K562 (cell line): ENCODE results near the gene TSR3. TPM values are rescaled to one million over a fixed set of nuclear protein-coding genes. Genes with fewer than 3 reads are reported as not detected.

Experiments
- BHLHE40 ChIP-seq: IDR thresholded peaks from 2 replicates; pipeline ENCODE4 v1.6.1; 2011; ENCODE audit warnings: low read length, improper control_type of control experiment
- CREB1 ChIP-seq, 2 experiments: sonication (generic) in 1 of 2; formaldehyde crosslinking in 1 of 2; IDR thresholded peaks; 2 replicates each; pipeline versions ENCODE4 v1.6.1 to v1.8.0; 2012 to 2022; ENCODE audit warnings: inconsistent platforms in 1 of 2, mild to moderate bottlenecking in 1 of 2, missing genetic modification reagents in 1 of 2, moderate library complexity in 1 of 2
- CXXC5 ChIP-seq: fragments of 250-450 bp; sonication (Bioruptor Pico); IDR thresholded peaks from 2 replicates; pipeline ENCODE4 v1.8.0; 2022; ENCODE audit warnings: inconsistent platforms, mild to moderate bottlenecking, moderate library complexity
- ETV5 ChIP-seq: sonication (generic); formaldehyde crosslinking; IDR thresholded peaks from 2 replicates; pipeline ENCODE4 v1.4.0; 2020; ENCODE audit warnings: low read depth, mild to moderate bottlenecking, missing genetic modification reagents
- KLF16 ChIP-seq: IDR thresholded peaks from 2 replicates; pipeline ENCODE4 v1.6.1; 2016; ENCODE audit warnings: antibody characterized with exemption
- MAZ ChIP-seq, 2 experiments: fragments of 450-650 bp in 1 of 2; sonication (generic) in 1 of 2; formaldehyde crosslinking; IDR thresholded peaks in 1 of 2; conservative IDR thresholded peaks in 1 of 2; 2 replicates each; pipeline versions ENCODE4 v1.4.0 to v1.5.0; 2020; ENCODE audit warnings: mild to moderate bottlenecking in 1 of 2, missing genetic modification reagents in 1 of 2
- MYC ChIP-seq, 2 experiments: fragments of 250-450 bp in 1 of 2; sonication (Bioruptor Pico) in 1 of 2; IDR thresholded peaks; 2 replicates each; pipeline versions ENCODE4 v1.5.1 to v1.6.1; 2012 to 2021; ENCODE audit warnings: low read depth in 2 of 2, borderline replicate concordance in 1 of 2, improper control_type of control experiment in 1 of 2, low read length in 1 of 2, mild to moderate bottlenecking in 1 of 2, moderate library complexity in 1 of 2
- POLR2B ChIP-seq: fragments of 450-650 bp; IDR thresholded peaks from 2 replicates; pipeline ENCODE4 v1.6.1; 2018; ENCODE audit warnings: low read depth; ENCODE audit not compliant: partially characterized antibody
- POLR2G ChIP-seq: fragments of 200-400 bp; formaldehyde crosslinking; IDR thresholded peaks from 2 replicates; pipeline ENCODE4 v1.6.1; 2017; ENCODE audit warnings: low read depth, mild to moderate bottlenecking, antibody characterized with exemption, low read length, moderate library complexity
- SMAD4 ChIP-seq: fragments of 250-450 bp; sonication (Bioruptor Pico); conservative IDR thresholded peaks from 2 replicates; pipeline ENCODE4 v1.8.0; 2021; ENCODE audit warnings: inconsistent platforms, mild to moderate bottlenecking, moderate library complexity
- STAG1 ChIP-seq: sonication (generic); formaldehyde crosslinking; IDR thresholded peaks from 2 replicates; pipeline ENCODE4 v1.5.0; 2020; ENCODE audit warnings: missing genetic modification reagents, borderline replicate concordance
- TBP ChIP-seq: optimal IDR thresholded peaks from 2 replicates; pipeline ENCODE3; 2011; ENCODE audit warnings: low read depth, low read length, improper control_type of control experiment
- YY1 ChIP-seq, 3 experiments: IDR thresholded peaks; 2 replicates each; pipeline ENCODE4 v1.6.1; 2011; ENCODE audit warnings: low read length in 2 of 3, mild to moderate bottlenecking in 2 of 3, moderate library complexity in 2 of 3, borderline replicate concordance in 1 of 3, control low read depth in 1 of 3, low read depth in 1 of 3; ENCODE audit not compliant: insufficient read depth in 3 of 3, insufficient replicate concordance in 2 of 3, control insufficient read depth in 1 of 3, insufficient read length in 1 of 3; ENCODE audit errors: extremely low read depth in 1 of 3
- polyA plus RNA-seq, 8 experiments: library from polyadenylated mRNA; depleted of rRNA in 4 of 8; stranded (reverse) in 5 of 8; unstranded in 3 of 8; fragments of >200 nt; fragmentation: Nextera tagmentation in 2 of 8; fragmentation: Illumina TruSeq in 1 of 8; extraction: Ambion mirVana in 2 of 8; extraction: Trizol in 1 of 8; gene quantifications; 2 replicates each; pipeline versions ENCODE4 v1.2.1 to v1.2.3, GENCODE V29; 2011 to 2014; ENCODE audit warnings: inconsistent platforms in 1 of 8, missing spikeins in 1 of 8
- total RNA-seq, 7 experiments: library from RNA; depleted of rRNA in 6 of 7; stranded (reverse); fragments of >200 nt in 6 of 7; fragmentation: Illumina TruSeq in 2 of 7; extraction: Trizol in 2 of 7; gene quantifications; 2 replicates each; pipeline versions ENCODE4 v1.2.1 to v1.2.3, GENCODE V29; 2011 to 2021; ENCODE audit warnings: low replicate concordance in 1 of 7
- TF ChIP-seq, protein P1 (sequence below), 2 experiments: fragments of 450-650 bp; IDR thresholded peaks; 2 replicates each; pipeline ENCODE4 v1.6.1; 2016
- TF ChIP-seq, protein P2 (sequence below): fragments of 450-650 bp; formaldehyde crosslinking; IDR thresholded peaks from 2 replicates; pipeline ENCODE4 v1.4.0; 2020; ENCODE audit warnings: mild to moderate bottlenecking, moderate library complexity
- TF ChIP-seq, protein P3 (sequence below): fragments of 450-650 bp; formaldehyde crosslinking; IDR thresholded peaks from 2 replicates; pipeline ENCODE4 v1.4.0; 2020; ENCODE audit warnings: mild to moderate bottlenecking, moderate library complexity
- TF ChIP-seq, protein P4 (sequence below): IDR thresholded peaks from 2 replicates; pipeline ENCODE4 v1.6.1; 2011; ENCODE audit warnings: borderline replicate concordance, low read depth, mild to moderate bottlenecking, moderate library complexity, low read length; ENCODE audit not compliant: insufficient read depth, poor library complexity, severe bottlenecking

TSR3 gene
- total and polyA plus RNA-seq, 9 of the 15 experiments (the other 6 are each of a cell fraction or from before 2014, with no cell fraction given): 1.5 to 74.8 (median 16.5) TPM

DNA sequence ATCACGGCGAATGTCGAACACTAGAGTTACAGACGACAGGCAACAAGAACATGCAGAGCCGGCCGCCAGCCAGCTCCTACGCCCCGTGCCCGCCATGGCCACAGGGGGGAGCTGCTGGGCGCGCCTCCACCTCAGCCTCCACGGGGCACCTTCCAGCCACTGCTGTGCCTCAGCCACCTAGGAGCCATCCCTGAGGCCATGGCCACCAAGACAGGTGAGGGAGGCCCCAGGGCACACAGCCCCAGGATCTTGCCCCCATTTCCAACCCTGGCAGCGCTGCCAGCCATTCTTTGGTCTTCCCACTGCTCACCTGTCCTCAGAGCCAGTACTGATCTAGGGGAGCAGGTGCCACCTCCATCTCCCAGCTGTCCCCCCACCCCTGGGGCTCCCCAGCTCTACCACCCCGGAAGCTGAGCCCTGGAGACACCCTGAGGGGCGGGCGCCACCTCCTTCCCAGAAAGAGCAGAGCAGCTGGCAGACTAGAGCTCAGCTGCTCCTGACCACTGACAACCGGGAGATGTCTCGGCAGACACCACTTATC, 11.9 kb upstream of the TSR3 start (continued):
- TF ChIP-seq MYC (IDR thresholded peaks at IDR 0.05; ENCODE audit: low read depth, low read length) (0 out of 2 replicates have a peak, but pooled peaks have one; percentile 39), MYC (CRISPR knock-in tag; IDR thresholded peaks at IDR 0.05; ENCODE audit: borderline replicate concordance, low read depth) (no peak), ETV5 (0 out of 2 replicates have a peak, but pooled peaks have one; percentile 24), POLR2B (no peak), STAG1 (peak; percentile 50; the same call in 1 of the 2 replicates), TBP (no peak), CXXC5 (CRISPR knock-in tag) (peak; percentile 31; the same call in 1 of the 2 replicates), POLR2G (peak; percentile 52), YY1 (IDR thresholded peaks at IDR 0.05; ENCODE audit: borderline replicate concordance in 1 of 3, control insufficient read depth in 1 of 3, extremely low read depth in 1 of 3, insufficient read depth in 3 of 3, insufficient read length in 1 of 3, insufficient replicate concordance in 2 of 3, low read depth in 1 of 3, low read length in 2 of 3) (peak; percentile 10 to 52 (median 47)), SMAD4 (CRISPR knock-in tag) (peak; percentile 31; the same call in 1 of the 2 replicates), BHLHE40 (peak; percentile 18; the same call in 1 of the 2 replicates), CREB1 (IDR thresholded peaks at IDR 0.05) (no peak), CREB1 (CRISPR knock-in tag; IDR thresholded peaks at IDR 0.05) (0 out of 2 replicates have a peak, but pooled peaks have one; percentile 40), MAZ (CRISPR knock-in tag; conservative IDR thresholded peaks at IDR 0.05 in 1 of 2, IDR thresholded peaks at IDR 0.05 in 1 of 2) (peak; percentile 29 to 71; a peak in 2 of 4 replicates), KLF16 (0 out of 2 replicates have a peak, but pooled peaks have one; percentile 4)
- TF ChIP-seq, protein P1, sequence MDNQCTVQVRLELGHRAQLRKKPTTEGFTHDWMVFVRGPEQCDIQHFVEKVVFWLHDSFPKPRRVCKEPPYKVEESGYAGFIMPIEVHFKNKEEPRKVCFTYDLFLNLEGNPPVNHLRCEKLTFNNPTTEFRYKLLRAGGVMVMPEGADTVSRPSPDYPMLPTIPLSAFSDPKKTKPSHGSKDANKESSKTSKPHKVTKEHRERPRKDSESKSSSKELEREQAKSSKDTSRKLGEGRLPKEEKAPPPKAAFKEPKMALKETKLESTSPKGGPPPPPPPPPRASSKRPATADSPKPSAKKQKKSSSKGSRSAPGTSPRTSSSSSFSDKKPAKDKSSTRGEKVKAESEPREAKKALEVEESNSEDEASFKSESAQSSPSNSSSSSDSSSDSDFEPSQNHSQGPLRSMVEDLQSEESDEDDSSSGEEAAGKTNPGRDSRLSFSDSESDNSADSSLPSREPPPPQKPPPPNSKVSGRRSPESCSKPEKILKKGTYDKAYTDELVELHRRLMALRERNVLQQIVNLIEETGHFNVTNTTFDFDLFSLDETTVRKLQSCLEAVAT (IDR thresholded peaks at IDR 0.05): no peak
- TF ChIP-seq, protein P2, sequence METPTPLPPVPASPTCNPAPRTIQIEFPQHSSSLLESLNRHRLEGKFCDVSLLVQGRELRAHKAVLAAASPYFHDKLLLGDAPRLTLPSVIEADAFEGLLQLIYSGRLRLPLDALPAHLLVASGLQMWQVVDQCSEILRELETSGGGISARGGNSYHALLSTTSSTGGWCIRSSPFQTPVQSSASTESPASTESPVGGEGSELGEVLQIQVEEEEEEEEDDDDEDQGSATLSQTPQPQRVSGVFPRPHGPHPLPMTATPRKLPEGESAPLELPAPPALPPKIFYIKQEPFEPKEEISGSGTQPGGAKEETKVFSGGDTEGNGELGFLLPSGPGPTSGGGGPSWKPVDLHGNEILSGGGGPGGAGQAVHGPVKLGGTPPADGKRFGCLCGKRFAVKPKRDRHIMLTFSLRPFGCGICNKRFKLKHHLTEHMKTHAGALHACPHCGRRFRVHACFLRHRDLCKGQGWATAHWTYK (CRISPR knock-in tag): peak; percentile 24; the same call in 1 of the 2 replicates
- TF ChIP-seq, protein P3, sequence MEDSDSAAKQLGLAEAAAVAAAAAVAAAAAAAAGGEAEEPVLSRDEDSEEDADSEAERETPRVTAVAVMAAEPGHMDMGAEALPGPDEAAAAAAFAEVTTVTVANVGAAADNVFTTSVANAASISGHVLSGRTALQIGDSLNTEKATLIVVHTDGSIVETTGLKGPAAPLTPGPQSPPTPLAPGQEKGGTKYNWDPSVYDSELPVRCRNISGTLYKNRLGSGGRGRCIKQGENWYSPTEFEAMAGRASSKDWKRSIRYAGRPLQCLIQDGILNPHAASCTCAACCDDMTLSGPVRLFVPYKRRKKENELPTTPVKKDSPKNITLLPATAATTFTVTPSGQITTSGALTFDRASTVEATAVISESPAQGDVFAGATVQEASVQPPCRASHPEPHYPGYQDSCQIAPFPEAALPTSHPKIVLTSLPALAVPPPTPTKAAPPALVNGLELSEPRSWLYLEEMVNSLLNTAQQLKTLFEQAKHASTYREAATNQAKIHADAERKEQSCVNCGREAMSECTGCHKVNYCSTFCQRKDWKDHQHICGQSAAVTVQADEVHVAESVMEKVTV (CRISPR knock-in tag): peak; percentile 51; the same call in 1 of the 2 replicates
- TF ChIP-seq, protein P4, sequence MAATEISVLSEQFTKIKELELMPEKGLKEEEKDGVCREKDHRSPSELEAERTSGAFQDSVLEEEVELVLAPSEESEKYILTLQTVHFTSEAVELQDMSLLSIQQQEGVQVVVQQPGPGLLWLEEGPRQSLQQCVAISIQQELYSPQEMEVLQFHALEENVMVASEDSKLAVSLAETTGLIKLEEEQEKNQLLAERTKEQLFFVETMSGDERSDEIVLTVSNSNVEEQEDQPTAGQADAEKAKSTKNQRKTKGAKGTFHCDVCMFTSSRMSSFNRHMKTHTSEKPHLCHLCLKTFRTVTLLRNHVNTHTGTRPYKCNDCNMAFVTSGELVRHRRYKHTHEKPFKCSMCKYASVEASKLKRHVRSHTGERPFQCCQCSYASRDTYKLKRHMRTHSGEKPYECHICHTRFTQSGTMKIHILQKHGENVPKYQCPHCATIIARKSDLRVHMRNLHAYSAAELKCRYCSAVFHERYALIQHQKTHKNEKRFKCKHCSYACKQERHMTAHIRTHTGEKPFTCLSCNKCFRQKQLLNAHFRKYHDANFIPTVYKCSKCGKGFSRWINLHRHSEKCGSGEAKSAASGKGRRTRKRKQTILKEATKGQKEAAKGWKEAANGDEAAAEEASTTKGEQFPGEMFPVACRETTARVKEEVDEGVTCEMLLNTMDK: peak; percentile 59
